SU-DHL-6 (cell line): Measurements from ENCODE around the gene TUBGCP6.

Experiments
- H2AFZ ChIP-seq: fragments of 200-600 bp; sonication (generic); 2 replicates; pipeline ENCODE4 v1.6.1; 2014; ENCODE audit warnings: low read depth, mild to moderate bottlenecking, moderate library complexity, mixed read lengths, antibody characterized with exemption, low read length; ENCODE audit not compliant: severe bottlenecking
- H3F3A ChIP-seq: fragments of 200-600 bp; shearing (Covaris generic); 2 replicates; pipeline ENCODE4 v1.6.0; 2016; ENCODE audit warnings: antibody characterized with exemption, mild to moderate bottlenecking; ENCODE audit not compliant: insufficient read depth
- H3K27ac ChIP-seq: fragments of 200-600 bp; sonication (generic); 2 replicates; pipeline ENCODE4 v1.5.1; 2016; ENCODE audit warnings: low read depth, mild to moderate bottlenecking, low read length, moderate library complexity, mixed read lengths
- H3K27me3 ChIP-seq: fragments of 200-600 bp; sonication (generic), shearing (Covaris generic); 2 replicates; pipeline ENCODE4 v1.6.0; 2014; ENCODE audit warnings: mild to moderate bottlenecking, low read length
- H3K36me3 ChIP-seq: fragments of 200-600 bp; sonication (generic); 2 replicates; pipeline ENCODE4 v1.6.1; 2014; ENCODE audit warnings: mild to moderate bottlenecking, low read length, mixed read lengths
- H3K4me2 ChIP-seq: fragments of 300-600, 200-600 bp; shearing (Covaris generic), sonication (generic); 2 replicates; pipeline ENCODE4 v1.6.0; 2014; ENCODE audit warnings: low read length, low read depth, mild to moderate bottlenecking; ENCODE audit not compliant: poor library complexity, severe bottlenecking
- H3K4me3 ChIP-seq: fragments of 200-600 bp; sonication (generic); 2 replicates; pipeline ENCODE4 v1.5.1; 2014; ENCODE audit warnings: antibody characterized with exemption, low read length, mild to moderate bottlenecking, mixed read lengths; ENCODE audit not compliant: insufficient read depth, poor library complexity, severe bottlenecking
- H3K79me2 ChIP-seq: fragments of 200-600 bp; sonication (generic); 2 replicates; pipeline ENCODE4 v1.6.1; 2014; ENCODE audit warnings: mild to moderate bottlenecking, low read length, moderate library complexity; ENCODE audit not compliant: insufficient read depth
- H3K9ac ChIP-seq: fragments of 200-600 bp; sonication (generic); 2 replicates; pipeline ENCODE4 v1.7.0; 2014; ENCODE audit warnings: mild to moderate bottlenecking, low read length
- H3K9me2 ChIP-seq: fragments of 200-600 bp; sonication (generic); replicated peaks from 2 replicates; pipeline ENCODE4 v1.6.1; 2014; ENCODE audit warnings: low read length; ENCODE audit not compliant: insufficient read depth
- H3K9me3 ChIP-seq: fragments of 200-600 bp; sonication (generic); 2 replicates; pipeline ENCODE4 v1.6.1; 2014; ENCODE audit warnings: low read length, mixed read lengths; ENCODE audit not compliant: insufficient read depth
- H4K20me1 ChIP-seq: fragments of 200-600 bp; sonication (generic); 2 replicates; pipeline ENCODE4 v1.6.1; 2014; ENCODE audit warnings: low read depth, mild to moderate bottlenecking, antibody characterized with exemption, low read length, moderate library complexity, mixed read lengths
- EZH2phosphoT487 ChIP-seq: fragments of 200-600 bp; sonication (generic), shearing (Covaris generic); conservative IDR thresholded peaks from 2 replicates; pipeline ENCODE4 v1.6.1; 2018; ENCODE audit warnings: mild to moderate bottlenecking, antibody characterized with exemption, low read length, moderate library complexity, mixed read lengths
- TF ChIP-seq, protein P1 (sequence below): fragments of 200-600 bp; sonication (generic); IDR thresholded peaks from one replicate; pipeline ENCODE4 v1.5.1; 2017; ENCODE audit warnings: antibody characterized with exemption, mild to moderate bottlenecking, low read length, moderate library complexity; ENCODE audit not compliant: insufficient read depth, poor library complexity, severe bottlenecking

Gene TUBGCP6

DNA sequence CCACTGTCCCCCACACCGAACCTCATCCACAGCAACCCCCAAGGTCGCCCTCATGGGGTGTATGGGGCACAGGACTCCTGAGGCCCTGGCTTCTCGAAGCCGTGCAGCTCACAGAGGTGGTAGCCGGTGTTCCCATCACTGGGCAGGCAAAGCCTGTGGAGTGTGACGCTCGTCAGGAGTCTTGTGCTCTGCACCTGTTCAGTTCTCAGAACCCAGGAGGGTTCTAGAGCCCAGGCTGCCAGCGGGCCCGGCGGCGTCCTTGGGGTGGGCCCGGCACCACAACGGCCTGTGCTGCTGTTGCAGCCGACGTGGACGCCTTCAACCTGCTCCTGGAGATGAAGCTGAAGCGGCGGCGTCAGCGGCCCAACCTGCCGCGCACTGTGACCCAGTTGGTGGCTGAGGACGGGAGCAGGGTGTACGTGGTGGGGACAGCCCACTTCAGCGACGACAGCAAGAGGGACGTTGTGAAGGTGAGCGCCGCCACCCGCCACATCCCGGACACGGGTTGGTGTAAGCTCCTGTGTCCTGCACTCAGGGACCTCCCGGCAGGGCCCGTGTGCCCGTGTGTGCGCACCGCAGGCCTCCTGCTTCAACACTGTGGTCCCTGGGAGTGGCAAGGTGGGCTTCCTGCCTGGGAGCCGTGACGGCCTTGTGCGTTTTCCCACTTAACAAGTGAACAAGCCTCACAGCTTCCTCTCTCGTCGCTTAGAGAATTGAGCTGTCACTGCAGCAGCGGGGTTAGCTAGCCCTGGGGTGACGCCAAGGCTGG is 50.6 kb downstream of the TUBGCP6 start:
- Histone ChIP-seq H3K9me2 (no peaks in the 10 kb centered on the region), H3K9ac (0 out of 2 replicates have a peak overlapping the region, but pooled peaks have one; percentile 18), H3F3A (peaks cover 52% of the 10 kb centered on the region), H3K79me2 (peaks cover 17% of the 10 kb centered on the region), H3K4me2 (no peak overlapping the region), H3K27me3 (no peaks in the 10 kb centered on the region), H2AFZ (no peak overlapping the region), H3K36me3 (no peaks in the 10 kb centered on the region), H3K4me3 (no peak overlapping the region), H4K20me1 (no peaks in the 10 kb centered on the region), H3K27ac (peak overlapping the region; percentile 99), H3K9me3 (no peaks in the 10 kb centered on the region)
- TF ChIP-seq EZH2phosphoT487, result no peak
- TF ChIP-seq, protein P1, sequence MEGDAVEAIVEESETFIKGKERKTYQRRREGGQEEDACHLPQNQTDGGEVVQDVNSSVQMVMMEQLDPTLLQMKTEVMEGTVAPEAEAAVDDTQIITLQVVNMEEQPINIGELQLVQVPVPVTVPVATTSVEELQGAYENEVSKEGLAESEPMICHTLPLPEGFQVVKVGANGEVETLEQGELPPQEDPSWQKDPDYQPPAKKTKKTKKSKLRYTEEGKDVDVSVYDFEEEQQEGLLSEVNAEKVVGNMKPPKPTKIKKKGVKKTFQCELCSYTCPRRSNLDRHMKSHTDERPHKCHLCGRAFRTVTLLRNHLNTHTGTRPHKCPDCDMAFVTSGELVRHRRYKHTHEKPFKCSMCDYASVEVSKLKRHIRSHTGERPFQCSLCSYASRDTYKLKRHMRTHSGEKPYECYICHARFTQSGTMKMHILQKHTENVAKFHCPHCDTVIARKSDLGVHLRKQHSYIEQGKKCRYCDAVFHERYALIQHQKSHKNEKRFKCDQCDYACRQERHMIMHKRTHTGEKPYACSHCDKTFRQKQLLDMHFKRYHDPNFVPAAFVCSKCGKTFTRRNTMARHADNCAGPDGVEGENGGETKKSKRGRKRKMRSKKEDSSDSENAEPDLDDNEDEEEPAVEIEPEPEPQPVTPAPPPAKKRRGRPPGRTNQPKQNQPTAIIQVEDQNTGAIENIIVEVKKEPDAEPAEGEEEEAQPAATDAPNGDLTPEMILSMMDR, result no peak

DNA sequence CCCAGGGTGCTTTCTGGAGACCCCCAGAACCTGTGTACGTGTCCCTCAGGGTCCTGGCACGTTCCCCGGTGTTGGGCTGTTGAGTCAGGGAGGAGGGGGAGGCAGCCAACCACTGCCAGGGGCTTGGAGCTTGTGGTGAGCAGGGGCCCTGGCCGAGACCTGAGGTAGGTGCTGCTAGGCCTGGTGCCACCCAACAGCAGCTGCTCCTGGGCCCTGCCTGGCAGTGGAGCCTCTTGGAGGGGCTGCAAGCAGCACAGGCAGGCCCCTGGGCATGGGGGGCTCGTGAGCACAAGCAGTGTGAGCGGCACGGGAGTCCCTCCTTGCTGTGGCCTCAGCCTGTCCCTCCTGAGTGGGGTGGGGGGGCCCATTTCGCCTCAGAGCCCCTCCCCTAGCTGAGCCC is 51.2 kb downstream of the TUBGCP6 start:
- Histone ChIP-seq H3K9me2 (no peaks in the 10 kb centered on the region), H3K4me2 (peak overlapping the region; percentile 87)

DNA sequence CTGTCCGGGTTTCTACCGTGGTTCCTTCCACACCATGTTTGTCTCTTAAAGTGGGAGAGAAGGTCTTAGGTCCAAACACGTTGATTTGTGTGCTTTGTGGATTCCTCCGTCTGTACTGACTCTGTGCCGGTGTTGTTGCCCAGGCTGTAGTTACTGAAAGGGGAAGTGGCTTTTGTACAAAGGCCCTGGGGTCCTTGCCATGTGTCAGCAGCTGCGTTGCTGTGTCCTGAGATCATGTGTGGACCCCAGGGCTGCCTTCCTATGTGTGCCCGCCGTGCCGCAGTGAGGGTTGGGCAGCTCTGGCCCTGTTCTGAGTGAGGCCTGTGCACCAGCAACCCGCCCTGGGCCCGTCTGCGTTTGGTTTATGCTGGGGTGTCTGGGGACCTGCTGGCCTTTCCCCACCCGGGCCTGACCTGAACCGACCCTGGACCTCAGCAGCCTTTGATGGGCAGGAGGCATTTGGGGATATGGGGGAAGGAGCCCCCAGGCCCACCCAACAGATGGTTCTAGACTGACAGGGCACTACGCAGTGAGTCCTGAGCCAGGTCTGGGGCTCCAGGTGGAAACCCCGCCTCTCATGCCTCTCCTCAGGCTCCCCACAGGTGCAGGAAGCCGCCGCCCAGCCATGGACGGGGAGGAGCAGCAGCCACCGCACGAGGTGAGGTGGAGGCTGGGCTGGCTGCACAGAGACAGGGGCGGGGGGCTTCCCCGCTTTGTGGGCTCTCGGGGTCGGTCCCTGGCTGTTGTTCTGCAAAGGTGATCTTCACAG is 52.2 kb downstream of the TUBGCP6 start:
- Histone ChIP-seq H3K4me3 (peak overlapping the region; percentile 45), H3K27me3 (no peaks in the 10 kb centered on the region), H3K9ac (peak overlapping the region; percentile 76), H3K79me2 (peaks cover 26% of the 10 kb centered on the region), H2AFZ (no peak overlapping the region), H4K20me1 (no peaks in the 10 kb centered on the region), H3K4me2 (peak overlapping the region; percentile 87), H3K9me2 (no peaks in the 10 kb centered on the region), H3K27ac (peak overlapping the region; percentile 99), H3K36me3 (no peaks in the 10 kb centered on the region), H3F3A (peaks cover 57% of the 10 kb centered on the region), H3K9me3 (no peaks in the 10 kb centered on the region)
- TF ChIP-seq, protein P1, result no peak
- no peak for TF ChIP-seq EZH2phosphoT487

More for the DNA sequence above, 51.2 kb downstream of the TUBGCP6 start:
- Histone ChIP-seq H3K9ac (peak overlapping the region; percentile 76; the same call in 1 of the 2 replicates), H3F3A (peaks cover 52% of the 10 kb centered on the region), H4K20me1 (no peaks in the 10 kb centered on the region), H3K27me3 (no peaks in the 10 kb centered on the region), H3K27ac (peak overlapping the region; percentile 99), H3K4me3 (no peak overlapping the region), H2AFZ (no peak overlapping the region), H3K36me3 (no peaks in the 10 kb centered on the region), H3K79me2 (peaks cover 20% of the 10 kb centered on the region), H3K9me3 (no peaks in the 10 kb centered on the region)
- TF ChIP-seq, protein P1, result no peak
- no peak for TF ChIP-seq EZH2phosphoT487
